AG09309 (cell line): Measurements from ENCODE around the gene BEGAIN.

Experiments
- DNase-seq: peaks from one replicate; pipeline ENCODE4 v3.0.0-alpha.2; 2010; ENCODE audit warnings: low read depth
- H3K4me3 ChIP-seq: 2 replicates; pipeline ENCODE4 v1.5.1; 2011; ENCODE audit warnings: mild to moderate bottlenecking, low read depth, low read length, moderate library complexity; ENCODE audit not compliant: control insufficient read depth
- CTCF ChIP-seq: IDR thresholded peaks from 2 replicates; pipeline ENCODE4 v1.5.1; 2011; ENCODE audit warnings: mild to moderate bottlenecking, low read depth, low read length, inconsistent platforms; ENCODE audit not compliant: insufficient read depth, control insufficient read depth; ENCODE audit errors: missing control alignments

Gene BEGAIN

GRCh38 chr14:100582496-100583165 is 4.6 kb downstream of the BEGAIN start:
- DNase-seq = no peak
- no peak overlapping the region for H3K4me3 ChIP-seq
- no peak for TF ChIP-seq CTCF

GRCh38 chr14:100581228-100582145 is 5.7 kb downstream of the BEGAIN start:
- no peak for DNase-seq
- TF ChIP-seq CTCF = no peak
- H3K4me3 ChIP-seq = no peak overlapping the region

GRCh38 chr14:100580316-100581227 is 6.6 kb downstream of the BEGAIN start:
- no peak for DNase-seq
- H3K4me3 ChIP-seq = no peak overlapping the region
- no peak for TF ChIP-seq CTCF

- no peak for TF ChIP-seq CTCF
- no peak for DNase-seq
Measured at GRCh38 chr14:100578552-100578951, 8.7 kb downstream of the BEGAIN start.

GRCh38 chr14:100577986-100578431 is 9.2 kb downstream of the BEGAIN start:
- no peak for DNase-seq
- H3K4me3 ChIP-seq = no peak overlapping the region
- no peak for TF ChIP-seq CTCF

More at GRCh38 chr14:100578552-100578951, 8.7 kb downstream of the BEGAIN start:
- no peak overlapping the region for H3K4me3 ChIP-seq

- no peak for DNase-seq
- H3K4me3 ChIP-seq = no peak overlapping the region
- TF ChIP-seq CTCF = no peak
Measured at GRCh38 chr14:100577321-100577985, 9.8 kb downstream of the BEGAIN start.
